HG03457 (cell line): ENCODE results near the gene TEX9.
A peak's percentile ranks its signal among the peaks of the same experiment; 100 is the strongest.
"Not testable (repeated sequence)": the region's sequence is repeated elsewhere in the genome, so short reads cannot be mapped to it uniquely, and the experiment has no call there.

Experiments used
- ATAC-seq: cut with Tn5 transposase; IDR thresholded peaks from one replicate; pipeline ENCODE4 v1.9.1; 2021; ENCODE audit warnings: moderate number of reproducible peaks; ENCODE audit not compliant: unreplicated experiment

TEX9 gene

GRCh38 chr15:56365075-56365711 is at the start of gene TEX9:
TEX9 (plus strand) TSS chr15:56365426; CDS start chr15:56365451, 25 bp downstream.
- ATAC-seq = peak; percentile 90

- not testable (repeated sequence) for ATAC-seq
These were observed 48.7 kb upstream of the TEX9 start for GRCh38 chr15:56316561-56316960.

- ATAC-seq = no peak
These were observed 44.9 kb upstream of the TEX9 start for GRCh38 chr15:56320316-56320715.

- no peak for ATAC-seq
These were observed 44.4 kb upstream of the TEX9 start for GRCh38 chr15:56320861-56321260.

GRCh38 chr15:56322444-56322843 is 42.8 kb upstream of the TEX9 start:
- ATAC-seq = no peak

GRCh38 chr15:56323435-56323834 is 41.8 kb upstream of the TEX9 start:
- no peak for ATAC-seq

- ATAC-seq = no peak
These were observed 40.0 kb upstream of the TEX9 start for GRCh38 chr15:56325186-56325585.

GRCh38 chr15:56327721-56328502 is 37.3 kb upstream of the TEX9 start:
- ATAC-seq = no peak

GRCh38 chr15:56337084-56337725 is 28.0 kb upstream of the TEX9 start:
- no peak for ATAC-seq

- no peak for ATAC-seq
These were observed 25.6 kb upstream of the TEX9 start for GRCh38 chr15:56339594-56339993.

GRCh38 chr15:56341201-56341600 is 24.0 kb upstream of the TEX9 start:
- ATAC-seq = no peak

GRCh38 chr15:56342653-56343052 is 22.6 kb upstream of the TEX9 start:
- no peak for ATAC-seq

- no peak for ATAC-seq
These were observed 21.3 kb upstream of the TEX9 start for GRCh38 chr15:56343879-56344278.

GRCh38 chr15:56344336-56344735 is 20.9 kb upstream of the TEX9 start:
- no peak for ATAC-seq

- no peak for ATAC-seq
These were observed 18.8 kb upstream of the TEX9 start for GRCh38 chr15:56346414-56346813.

GRCh38 chr15:56349554-56349953 is 15.7 kb upstream of the TEX9 start:
- ATAC-seq = no peak

- ATAC-seq = no peak
These were observed 13.9 kb upstream of the TEX9 start for GRCh38 chr15:56351353-56351752.

- ATAC-seq = no peak
These were observed 13.2 kb upstream of the TEX9 start for GRCh38 chr15:56351957-56352506.

- no peak for ATAC-seq
These were observed 12.1 kb upstream of the TEX9 start for GRCh38 chr15:56353119-56353518.

GRCh38 chr15:56353740-56354139 is 11.5 kb upstream of the TEX9 start:
- ATAC-seq = no peak

GRCh38 chr15:56356616-56357015 is 8.6 kb upstream of the TEX9 start:
- peak; percentile 76 for ATAC-seq

GRCh38 chr15:56358604-56359003 is 6.6 kb upstream of the TEX9 start:
- no peak for ATAC-seq
